KOPT-K1 (cell line): ENCODE measurements around the gene PPP2R3B.

Experiments
- H3K27ac ChIP-seq: fragments of 200-600 bp; sonication (generic); 2 replicates; pipeline ENCODE4 v1.5.1; 2016; ENCODE audit warnings: antibody characterized with exemption, mild to moderate bottlenecking, low read depth, low read length; ENCODE audit not compliant: poor library complexity, severe bottlenecking
- H3K36me3 ChIP-seq: fragments of 200-600 bp; sonication (generic); 2 replicates; pipeline ENCODE4 v1.5.1; 2017; ENCODE audit warnings: antibody characterized with exemption, mild to moderate bottlenecking, low read length, moderate library complexity; ENCODE audit not compliant: insufficient read depth
- H3K9me3 ChIP-seq: fragments of 200-600 bp; sonication (generic); 2 replicates; pipeline ENCODE4 v1.5.1; 2017; ENCODE audit warnings: antibody characterized with exemption, low read length, mild to moderate bottlenecking; ENCODE audit not compliant: insufficient read depth, poor library complexity, severe bottlenecking

PPP2R3B gene

DNA sequence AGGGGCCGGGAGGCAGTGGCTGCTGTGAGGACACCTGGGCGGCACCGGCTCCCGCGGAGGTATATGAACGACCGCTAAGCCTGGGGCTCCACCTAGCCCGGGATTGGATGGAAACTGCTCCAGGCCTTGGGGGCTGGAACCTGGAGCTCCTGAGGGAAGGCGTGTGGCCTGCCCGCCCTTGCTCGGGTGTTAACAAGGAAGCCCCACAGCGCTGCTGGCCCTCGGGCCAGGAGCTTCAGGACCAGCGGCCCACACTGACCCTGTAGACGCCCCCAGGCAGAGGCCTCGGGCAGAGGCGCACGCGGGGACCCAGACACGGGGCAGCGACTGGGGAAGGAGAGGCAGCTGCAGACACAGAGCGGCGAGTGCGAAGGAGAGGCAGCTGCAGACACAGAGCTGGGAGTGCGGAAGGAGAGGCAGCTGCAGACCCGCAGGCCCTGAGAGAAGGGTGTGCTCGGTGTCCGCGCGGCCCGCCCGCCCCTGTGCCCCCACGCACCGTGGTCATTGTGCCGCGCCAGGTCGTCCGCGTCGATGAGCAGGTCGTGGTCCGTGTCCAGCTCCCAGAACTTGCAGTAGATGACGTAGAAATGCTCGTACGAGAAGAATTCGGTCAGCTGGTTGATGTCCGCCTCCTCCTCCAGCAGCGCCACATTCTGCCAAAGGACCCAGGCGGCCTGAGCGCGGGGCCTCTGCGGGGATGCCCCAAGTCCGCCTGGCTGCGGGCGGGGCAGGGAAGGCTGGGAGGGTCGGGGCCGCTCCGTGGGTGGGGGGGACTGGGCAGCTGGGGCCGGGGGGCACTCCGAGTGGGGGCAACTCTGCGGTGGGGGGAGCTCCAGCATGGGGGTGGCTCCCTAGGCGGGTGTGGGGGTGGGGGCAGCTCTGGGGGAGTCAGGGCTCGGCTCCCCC lies 41.4 kb downstream of the PPP2R3B start:
- H3K27ac ChIP-seq: no peak overlapping the region
- H3K36me3 ChIP-seq: peaks cover 79% of the 10 kb centered on the region
- H3K9me3 ChIP-seq: peaks cover 62% of the 10 kb centered on the region

DNA sequence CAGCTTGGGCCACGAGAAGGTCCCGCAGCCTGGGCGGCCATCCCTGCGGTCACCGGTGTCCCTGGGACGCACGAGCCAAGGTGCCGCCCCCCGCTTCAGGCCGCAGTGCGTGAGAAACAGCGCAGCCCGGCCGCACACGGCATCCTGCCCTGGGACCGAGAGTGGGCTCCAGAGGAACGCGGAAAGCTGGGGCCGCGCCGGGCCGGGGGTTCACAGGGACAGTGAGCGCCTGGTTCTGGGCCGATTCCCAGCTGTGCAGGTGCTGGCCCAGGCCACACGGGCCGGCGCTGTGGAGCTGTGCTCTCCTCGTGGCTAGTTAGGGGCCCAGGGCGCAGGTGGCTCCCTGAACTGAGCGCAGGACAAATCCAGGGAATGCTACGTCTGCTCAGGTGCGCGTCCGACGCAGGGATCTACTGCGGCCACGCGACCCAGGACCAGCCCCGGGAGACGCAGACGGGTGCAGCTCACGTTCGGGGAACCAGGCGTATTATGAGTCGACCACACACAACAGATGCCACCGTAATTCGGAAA lies 42.3 kb downstream of the PPP2R3B start:
- peaks cover 71% of the 10 kb centered on the region for H3K36me3 ChIP-seq
- no peak overlapping the region for H3K27ac ChIP-seq
- H3K9me3 ChIP-seq: peaks cover 62% of the 10 kb centered on the region

DNA sequence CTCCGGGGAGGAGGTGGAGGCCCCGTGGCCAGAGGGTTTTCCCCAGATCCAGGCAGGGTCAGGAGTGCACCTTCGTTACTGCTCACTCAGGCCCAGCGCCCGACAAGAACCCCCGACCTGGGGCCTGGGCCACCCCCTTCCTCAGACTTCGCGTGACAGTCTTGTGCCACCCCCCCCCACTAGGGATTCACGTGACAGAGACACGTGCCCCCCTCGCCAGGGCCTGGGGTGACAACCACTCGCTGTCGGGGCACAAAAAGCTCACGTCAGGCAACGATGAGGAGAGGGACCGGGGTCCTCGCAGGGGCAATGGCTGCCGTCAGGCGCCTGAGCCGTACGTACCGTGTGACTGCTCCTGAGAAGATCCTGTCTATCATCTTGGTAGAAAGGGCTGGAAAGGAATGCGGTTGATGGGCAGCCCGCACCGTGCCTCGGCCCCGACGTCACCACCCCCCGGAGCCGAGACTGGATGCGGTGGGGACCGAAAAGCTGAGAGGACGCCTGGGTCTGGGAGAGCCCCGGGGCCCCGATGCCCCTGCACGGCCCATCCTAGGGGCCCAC lies 45.1 kb downstream of the PPP2R3B start:
- Histone ChIP-seq H3K36me3 (peaks cover 70% of the 10 kb centered on the region), H3K27ac (no peak overlapping the region), H3K9me3 (peaks cover 48% of the 10 kb centered on the region)

DNA sequence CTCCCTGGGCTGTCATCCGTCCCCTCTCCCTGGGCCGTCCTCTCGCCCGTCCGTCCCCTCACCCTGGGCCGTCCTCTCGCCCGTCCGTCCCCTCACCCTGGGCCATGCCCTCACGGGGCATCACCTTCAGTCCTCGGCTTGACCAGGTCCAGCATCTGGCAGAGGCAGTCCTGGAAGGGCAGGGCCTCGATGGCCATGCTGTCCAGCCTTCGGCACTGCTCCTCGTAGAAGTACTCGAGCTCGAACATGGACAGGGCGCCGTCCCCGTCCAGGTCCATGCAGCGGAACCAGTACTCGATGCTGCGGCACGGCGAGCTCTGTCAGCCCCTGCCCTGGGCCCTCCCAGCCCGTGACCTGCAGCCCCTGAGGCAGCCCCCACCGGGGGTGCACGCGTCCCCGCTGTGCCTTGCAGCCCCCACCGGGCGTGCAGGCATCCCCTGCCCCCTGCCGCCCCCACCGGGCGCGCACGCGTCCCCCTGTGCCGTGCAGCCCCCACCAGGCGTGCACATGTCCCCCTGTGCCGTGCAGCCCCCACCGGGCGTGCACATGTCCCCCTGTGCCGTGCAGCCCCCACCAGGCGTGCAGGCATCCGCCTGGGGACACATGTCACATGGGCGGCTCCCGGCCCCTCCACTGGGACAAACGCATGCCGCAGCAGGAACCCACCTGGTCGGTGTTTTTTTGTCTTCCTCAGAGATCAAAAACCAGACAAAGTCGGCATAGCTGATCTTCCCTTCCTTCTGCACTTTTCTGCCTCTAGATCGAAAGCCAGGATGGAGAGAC lies 45.9 kb downstream of the PPP2R3B start:
- H3K27ac ChIP-seq: no peak overlapping the region
- peaks cover 71% of the 10 kb centered on the region for H3K36me3 ChIP-seq
- peaks cover 42% of the 10 kb centered on the region for H3K9me3 ChIP-seq

DNA sequence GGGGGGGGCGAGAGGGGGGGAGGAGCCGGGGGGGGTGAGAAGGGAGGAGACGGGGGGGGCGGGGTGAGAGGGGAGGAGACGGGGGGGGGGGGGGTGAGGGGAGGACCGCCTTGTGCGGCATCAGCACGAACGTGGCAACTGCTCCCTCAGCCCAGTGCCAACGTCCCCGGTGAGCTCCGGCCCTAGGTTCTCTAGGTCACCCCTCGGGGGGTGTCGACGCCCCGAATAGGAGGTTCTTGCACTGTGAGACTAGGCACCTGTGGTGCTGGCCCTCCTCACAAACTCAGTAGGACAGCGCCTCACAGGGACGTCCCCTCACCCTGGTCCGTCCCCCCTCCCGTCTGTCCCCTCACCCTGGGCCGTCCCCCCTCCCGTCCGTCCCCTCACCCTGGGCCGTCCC lies 46.6 kb downstream of the PPP2R3B start:
- Histone ChIP-seq H3K9me3 (peaks cover 37% of the 10 kb centered on the region), H3K36me3 (peaks cover 73% of the 10 kb centered on the region), H3K27ac (no peak overlapping the region)

DNA sequence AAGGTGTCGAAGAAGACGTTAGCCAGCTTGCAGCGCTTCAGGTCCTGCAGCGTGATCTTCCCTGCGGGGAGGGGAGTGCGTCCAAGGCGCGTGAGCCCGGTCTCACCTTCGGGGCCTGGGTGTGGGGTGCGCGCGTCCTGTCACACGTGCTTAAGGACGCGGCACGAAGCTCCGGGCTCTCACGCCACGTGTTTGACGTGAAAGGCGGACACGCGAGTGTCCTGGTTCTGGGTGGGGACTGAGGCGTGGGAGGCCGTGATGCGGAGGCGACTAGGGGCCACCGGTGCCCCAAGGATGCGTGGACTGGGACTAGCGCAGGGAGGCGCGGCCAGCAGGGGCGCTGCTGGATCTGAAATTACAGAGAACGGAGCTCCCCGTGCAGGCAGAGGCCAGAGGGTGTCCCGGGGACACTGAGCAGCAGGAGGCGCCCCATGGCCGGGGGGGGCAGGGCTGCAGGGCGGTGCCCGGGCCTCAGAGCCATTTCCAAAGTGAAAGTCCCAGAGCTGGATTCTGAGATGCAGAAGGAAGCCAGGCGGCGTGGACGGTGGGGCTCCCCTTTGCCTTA lies 47.8 kb downstream of the PPP2R3B start:
- H3K9me3 ChIP-seq: peaks cover 25% of the 10 kb centered on the region
- H3K36me3 ChIP-seq: peaks cover 73% of the 10 kb centered on the region
- no peak overlapping the region for H3K27ac ChIP-seq

DNA sequence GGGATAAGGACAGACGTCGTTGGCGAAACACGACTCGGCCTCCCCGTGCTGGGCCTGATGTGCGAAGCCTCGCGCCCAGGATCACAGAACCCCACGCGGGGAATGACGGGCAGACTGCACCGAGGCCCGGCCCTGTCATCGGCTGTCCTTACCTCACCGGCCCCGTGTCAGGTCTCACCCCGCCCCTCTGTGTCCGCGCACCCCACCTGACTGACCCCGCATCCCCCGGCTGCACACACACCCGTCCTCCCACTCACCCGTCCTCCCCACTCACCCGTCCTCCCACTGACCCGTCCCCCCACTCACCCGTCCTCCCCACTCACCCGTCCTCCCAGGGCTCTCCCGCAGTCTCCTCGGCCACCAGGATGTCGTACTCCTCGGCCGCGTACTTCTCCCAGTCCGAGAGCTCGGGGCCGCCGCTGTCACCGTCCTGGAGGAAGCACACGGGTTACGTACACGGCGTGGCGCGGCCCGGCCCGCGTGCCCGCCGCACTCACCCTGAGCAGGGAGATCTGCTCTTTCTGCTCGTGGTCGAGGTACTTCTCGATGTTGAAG lies 48.3 kb downstream of the PPP2R3B start:
- H3K36me3 ChIP-seq: peaks cover 77% of the 10 kb centered on the region
- peaks cover 20% of the 10 kb centered on the region for H3K9me3 ChIP-seq

DNA sequence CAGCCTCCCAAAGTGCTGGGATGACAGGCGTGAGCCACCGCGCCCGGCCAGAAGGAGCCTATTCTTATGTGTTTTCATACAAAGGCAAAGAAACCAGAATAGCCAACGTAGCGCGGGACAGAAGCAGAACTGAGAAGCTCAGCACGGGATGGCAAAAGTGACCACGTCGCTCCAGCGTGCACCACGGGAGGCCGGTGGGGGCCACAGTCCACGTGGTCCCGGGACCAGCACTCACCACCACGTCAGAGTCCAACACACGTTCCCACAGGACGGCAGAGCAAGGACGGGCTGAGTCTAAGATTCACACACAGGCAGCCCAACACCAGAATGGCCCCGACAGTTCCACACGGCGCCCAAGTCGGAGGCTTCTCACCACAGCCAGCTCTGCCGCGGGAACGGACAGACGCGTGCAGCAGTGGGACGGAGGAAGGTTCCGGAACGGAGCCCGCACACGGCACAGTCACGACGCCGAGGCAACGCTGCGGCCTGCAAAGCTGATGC lies 49.3 kb downstream of the PPP2R3B start:
- Histone ChIP-seq H3K27ac (no peak overlapping the region), H3K36me3 (peaks cover 87% of the 10 kb centered on the region), H3K9me3 (peaks cover 20% of the 10 kb centered on the region)

More for the DNA sequence above, 48.3 kb downstream of the PPP2R3B start:
- H3K27ac ChIP-seq: no peak overlapping the region

DNA sequence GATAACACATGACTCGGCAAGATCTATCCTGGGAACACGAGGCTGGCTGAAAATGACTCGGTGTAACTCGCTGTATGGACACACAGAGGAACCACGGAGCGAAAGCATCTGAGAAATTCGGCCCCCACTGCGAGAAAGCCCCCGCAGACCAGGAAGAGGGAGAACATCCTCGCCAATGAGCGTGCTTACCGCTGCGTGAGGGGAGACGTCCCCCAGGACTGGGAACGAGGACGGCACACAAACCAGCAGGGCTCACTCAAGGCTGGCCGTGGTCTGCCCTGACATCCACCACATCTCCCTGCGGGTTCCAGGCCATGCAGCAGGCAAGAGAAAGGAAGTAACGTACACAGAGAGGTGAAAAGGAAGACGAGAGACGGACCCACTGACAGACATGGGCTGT lies 50.5 kb downstream of the PPP2R3B start:
- peaks cover 84% of the 10 kb centered on the region for H3K36me3 ChIP-seq
- peaks cover 10% of the 10 kb centered on the region for H3K9me3 ChIP-seq
- no peak overlapping the region for H3K27ac ChIP-seq

DNA sequence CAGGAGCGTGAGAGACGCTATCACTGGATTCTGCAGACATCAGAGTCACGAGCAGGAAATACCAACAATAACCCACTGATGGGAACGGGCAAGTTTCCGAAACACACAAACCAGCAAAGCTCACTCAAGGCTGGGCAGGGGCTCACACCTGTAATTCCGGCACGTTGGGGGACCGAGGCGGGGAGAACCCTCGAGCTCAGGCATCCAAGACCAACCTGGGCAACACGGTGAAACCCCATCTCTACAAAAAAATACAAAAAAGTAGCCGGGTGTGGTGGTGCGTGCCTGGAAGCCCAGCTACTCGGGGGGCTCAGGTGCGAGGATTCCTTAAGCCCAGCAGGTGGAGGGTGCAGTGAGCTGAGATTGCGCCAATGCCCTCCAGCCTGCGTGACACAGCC lies 51.0 kb downstream of the PPP2R3B start:
- H3K9me3 ChIP-seq: peaks cover 5% of the 10 kb centered on the region
- H3K36me3 ChIP-seq: peaks cover 80% of the 10 kb centered on the region
- no peak overlapping the region for H3K27ac ChIP-seq

DNA sequence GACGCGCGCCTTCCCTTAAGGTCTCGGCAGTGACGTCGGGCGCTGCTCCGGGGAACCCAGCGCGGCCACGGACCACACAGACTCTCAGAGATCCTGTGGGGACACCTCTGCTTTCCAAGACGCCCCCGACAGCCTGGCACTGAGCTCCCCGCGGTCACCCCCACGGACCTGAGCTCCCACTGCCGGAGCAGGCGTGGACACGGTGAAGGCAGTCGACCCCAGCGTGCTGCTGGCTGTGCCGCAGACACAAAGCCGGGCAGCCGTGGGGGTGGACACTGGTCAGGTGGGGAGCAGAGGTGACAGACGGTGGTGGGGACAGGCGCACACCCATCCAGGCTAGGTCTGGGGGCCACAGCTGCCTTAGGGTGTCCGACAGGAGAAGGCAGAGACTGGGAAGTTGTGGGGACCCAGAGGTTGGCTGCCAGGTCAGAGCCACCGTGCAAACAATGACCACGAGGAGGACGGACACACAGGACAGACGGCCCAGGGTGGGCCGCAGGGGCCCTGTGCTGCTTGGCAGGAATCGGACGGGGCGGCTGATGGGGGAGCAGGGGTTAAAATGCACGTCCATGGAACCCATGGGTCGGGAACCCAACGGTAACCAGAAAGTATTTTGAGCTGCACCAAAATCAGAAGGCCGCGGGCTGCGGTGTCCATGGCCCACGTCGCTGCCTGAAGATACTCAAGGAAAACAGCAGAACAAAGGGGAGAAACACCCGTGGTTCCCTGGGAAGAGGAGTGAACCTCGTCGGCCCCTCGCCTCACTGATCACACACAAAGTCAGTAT lies 51.5 kb downstream of the PPP2R3B start:
- Histone ChIP-seq H3K9me3 (no peaks in the 10 kb centered on the region), H3K36me3 (peaks cover 75% of the 10 kb centered on the region), H3K27ac (no peak overlapping the region)

DNA sequence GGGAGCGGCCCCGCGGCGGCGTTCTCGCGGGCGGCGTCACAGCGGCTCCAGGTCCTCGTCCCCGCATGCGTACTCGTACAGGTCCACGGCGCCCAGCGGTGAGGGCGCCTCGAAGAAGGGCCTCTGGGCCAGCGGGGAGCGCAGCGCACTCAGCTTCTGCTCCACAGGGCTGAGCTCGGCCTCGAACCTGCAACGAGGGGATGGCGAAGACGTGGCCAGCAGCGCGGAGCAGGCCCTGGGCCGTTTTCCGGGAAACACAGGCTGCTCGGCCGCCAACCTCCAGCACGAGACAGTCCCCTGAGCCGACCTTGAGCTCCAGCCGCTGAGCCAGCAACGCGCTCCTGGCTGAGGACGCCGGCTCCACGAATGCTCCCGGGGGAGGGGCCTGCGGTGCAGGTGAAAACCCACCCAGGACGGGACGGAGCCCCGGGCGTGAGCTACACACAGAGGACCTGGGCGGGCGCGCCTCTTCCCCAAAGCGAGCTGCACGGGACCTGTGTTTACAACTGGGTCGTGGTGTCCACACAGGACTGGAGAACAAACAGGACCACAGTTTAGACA lies 52.3 kb downstream of the PPP2R3B start:
- Histone ChIP-seq H3K27ac (no peak overlapping the region), H3K36me3 (peaks cover 75% of the 10 kb centered on the region), H3K9me3 (no peaks in the 10 kb centered on the region)

DNA sequence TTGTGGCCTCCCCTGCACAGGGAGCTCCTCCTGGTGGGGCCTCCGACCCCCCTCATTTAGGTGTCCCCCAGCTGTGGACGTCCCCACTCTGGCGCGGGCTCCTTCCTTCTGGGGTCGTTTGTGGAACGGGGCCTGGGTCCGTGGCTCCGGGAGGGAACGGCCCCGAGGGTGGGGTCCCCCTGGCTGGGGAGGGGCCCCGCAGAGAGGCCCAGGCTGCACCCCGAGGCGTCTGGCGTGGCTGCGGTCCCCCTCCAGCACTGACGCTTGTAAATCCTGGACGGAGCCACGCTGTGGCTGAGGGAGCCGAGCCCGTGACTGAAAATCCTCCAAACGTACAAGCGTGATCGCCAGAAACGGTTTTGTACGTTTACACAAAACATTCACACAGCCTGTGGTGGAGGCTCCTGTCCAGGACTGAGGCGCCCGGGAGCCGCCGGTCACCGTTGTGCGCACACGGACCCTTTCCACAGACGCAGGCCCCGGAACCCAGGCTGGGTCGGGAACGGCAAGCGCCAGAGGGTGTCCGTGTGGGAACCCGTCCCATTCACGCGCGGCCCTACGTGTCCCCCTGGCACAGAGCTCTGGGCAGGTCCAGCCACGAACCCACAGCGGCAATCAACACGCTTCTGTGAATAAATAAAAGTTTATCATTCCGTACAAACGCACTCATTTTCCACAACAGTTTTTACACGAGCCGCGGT lies 52.9 kb downstream of the PPP2R3B start:
- H3K27ac ChIP-seq: no peak overlapping the region
- H3K9me3 ChIP-seq: no peaks in the 10 kb centered on the region
- peaks cover 71% of the 10 kb centered on the region for H3K36me3 ChIP-seq
